Type B pancreatic cell (in vitro differentiated cells): ENCODE measurements around the gene CTAG1A. TPM values are rescaled to one million over a fixed set of nuclear protein-coding genes. Genes with fewer than 3 reads are reported as not detected.
"Not testable (repeated sequence)": the region's sequence is repeated elsewhere in the genome, so short reads cannot be mapped to it uniquely, and the experiment has no call there.

Source experiments
- DNase-seq: peaks from one replicate; pipeline ENCODE4 v3.0.0; 2021; ENCODE audit warnings: mixed read lengths; ENCODE audit not compliant: unreplicated experiment; ENCODE audit errors: extremely low spot score
- H3K27ac Mint-ChIP-seq: 2 replicates; pipeline ENCODE4 v1.8.0; 2021; ENCODE audit warnings: mild to moderate bottlenecking, mixed read lengths
- H3K27me3 Mint-ChIP-seq: 2 replicates; pipeline ENCODE4 v1.8.0; 2021; ENCODE audit warnings: mixed read lengths
- H3K36me3 Mint-ChIP-seq: 2 replicates; pipeline ENCODE4 v1.8.0; 2021; ENCODE audit warnings: mixed read lengths
- H3K4me1 Mint-ChIP-seq: one replicate; pipeline ENCODE4 v1.8.0; 2021; ENCODE audit warnings: mixed read lengths; ENCODE audit not compliant: unreplicated experiment
- H3K4me3 Mint-ChIP-seq: 2 replicates; pipeline ENCODE4 v1.8.0; 2021; ENCODE audit warnings: mild to moderate bottlenecking, mixed read lengths
- H3K9me3 Mint-ChIP-seq: 2 replicates; pipeline ENCODE4 v1.8.0; 2021; ENCODE audit warnings: mixed read lengths
- total RNA-seq: library from RNA; stranded (reverse); gene quantifications from 2 replicates; pipeline ENCODE4 v1.2.1, GENCODE V29; 2021; ENCODE audit warnings: low replicate concordance
- TF ChIP-seq, protein P1 (sequence below): fragments of 200-600 bp; sonication (generic); conservative IDR thresholded peaks from 2 replicates; pipeline ENCODE4 v1.5.0; 2021; ENCODE audit warnings: antibody characterized with exemption, mild to moderate bottlenecking

CTAG1A gene
- total RNA-seq, 1 donor from 2014 or later: not detected

DNA sequence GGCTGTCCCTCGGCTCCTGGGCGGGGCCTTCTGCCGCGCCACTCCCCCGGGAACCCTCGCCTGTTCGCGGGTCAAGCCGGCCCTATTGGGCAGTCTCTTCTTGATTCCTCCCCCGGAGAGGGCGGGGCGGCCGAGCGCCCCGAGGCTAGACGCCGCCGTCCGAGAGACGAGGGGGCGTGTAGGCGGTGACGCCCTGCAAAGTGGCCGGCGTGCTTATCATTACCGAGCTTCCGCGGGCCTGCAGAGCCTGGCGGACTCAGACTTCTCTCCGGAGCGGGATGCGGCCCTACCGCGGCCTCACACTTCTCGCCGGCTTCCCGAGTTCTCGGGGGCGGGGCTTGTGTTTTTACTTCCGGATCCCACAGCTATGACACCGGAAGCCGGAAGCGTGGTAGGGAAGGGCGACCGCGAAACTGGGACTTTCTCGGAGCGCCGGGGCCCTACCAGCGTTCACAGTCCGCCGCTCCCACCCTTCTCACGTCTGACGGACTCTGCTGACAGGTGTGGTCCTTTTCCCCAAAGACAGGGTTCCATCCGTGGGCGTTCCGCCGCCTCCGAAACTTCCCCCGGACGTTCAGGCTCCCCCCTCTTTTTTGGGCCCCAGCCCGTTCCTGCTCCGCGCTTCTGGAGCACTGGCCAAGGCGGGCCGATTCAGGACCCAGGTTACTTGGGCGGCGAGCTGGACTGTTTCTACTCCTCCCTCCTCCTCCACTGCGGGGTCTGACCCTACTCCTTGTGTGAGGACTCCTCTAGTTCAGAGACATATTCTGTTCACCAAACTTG lies 37.5 kb upstream of the CTAG1A start, which contains the start of gene IKBKG:
Gene IKBKG (plus strand): TSS at position 376 of the 783 bp plus-strand sequence. CDS start 4,383 bp downstream, outside the sequence.
- Mint-ChIP-seq H3K4me1 (peaks cover 9% of the 10 kb centered on the region), H3K36me3 (peaks cover 15% of the 10 kb centered on the region), H3K9me3 (no peaks in the 10 kb centered on the region), H3K27ac (peak within 1 kb of the TSS; percentile 94), H3K4me3 (peak within 1 kb of the TSS; percentile 94), H3K27me3 (no peaks in the 10 kb centered on the region)
- peak; percentile 88 for DNase-seq
- TF ChIP-seq, protein P1, sequence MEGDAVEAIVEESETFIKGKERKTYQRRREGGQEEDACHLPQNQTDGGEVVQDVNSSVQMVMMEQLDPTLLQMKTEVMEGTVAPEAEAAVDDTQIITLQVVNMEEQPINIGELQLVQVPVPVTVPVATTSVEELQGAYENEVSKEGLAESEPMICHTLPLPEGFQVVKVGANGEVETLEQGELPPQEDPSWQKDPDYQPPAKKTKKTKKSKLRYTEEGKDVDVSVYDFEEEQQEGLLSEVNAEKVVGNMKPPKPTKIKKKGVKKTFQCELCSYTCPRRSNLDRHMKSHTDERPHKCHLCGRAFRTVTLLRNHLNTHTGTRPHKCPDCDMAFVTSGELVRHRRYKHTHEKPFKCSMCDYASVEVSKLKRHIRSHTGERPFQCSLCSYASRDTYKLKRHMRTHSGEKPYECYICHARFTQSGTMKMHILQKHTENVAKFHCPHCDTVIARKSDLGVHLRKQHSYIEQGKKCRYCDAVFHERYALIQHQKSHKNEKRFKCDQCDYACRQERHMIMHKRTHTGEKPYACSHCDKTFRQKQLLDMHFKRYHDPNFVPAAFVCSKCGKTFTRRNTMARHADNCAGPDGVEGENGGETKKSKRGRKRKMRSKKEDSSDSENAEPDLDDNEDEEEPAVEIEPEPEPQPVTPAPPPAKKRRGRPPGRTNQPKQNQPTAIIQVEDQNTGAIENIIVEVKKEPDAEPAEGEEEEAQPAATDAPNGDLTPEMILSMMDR: no peak

DNA sequence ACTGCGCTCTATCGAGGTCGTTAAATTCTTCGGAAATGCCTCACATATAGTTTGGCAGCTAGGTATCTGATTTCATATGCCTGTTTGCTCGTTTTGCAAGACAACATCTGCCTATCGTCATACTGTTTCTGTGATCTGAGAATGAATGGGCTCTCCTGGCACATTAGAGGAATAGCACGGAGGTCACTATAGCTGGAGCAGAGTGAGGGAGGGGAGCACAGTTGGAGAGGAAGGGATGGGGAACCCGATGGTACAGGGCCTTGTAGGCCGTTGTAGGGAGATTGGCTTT lies 37.0 kb upstream of the CTAG1A start:
- H3K4me1 Mint-ChIP-seq: peaks cover 9% of the 10 kb centered on the region
- peak overlapping the region; percentile 94 for H3K27ac Mint-ChIP-seq
- TF ChIP-seq, protein P1: no peak
- H3K27me3 Mint-ChIP-seq: no peaks in the 10 kb centered on the region
- H3K36me3 Mint-ChIP-seq: peaks cover 15% of the 10 kb centered on the region
- H3K9me3 Mint-ChIP-seq: no peaks in the 10 kb centered on the region
- no peak for DNase-seq
- peak overlapping the region; percentile 94 for H3K4me3 Mint-ChIP-seq

DNA sequence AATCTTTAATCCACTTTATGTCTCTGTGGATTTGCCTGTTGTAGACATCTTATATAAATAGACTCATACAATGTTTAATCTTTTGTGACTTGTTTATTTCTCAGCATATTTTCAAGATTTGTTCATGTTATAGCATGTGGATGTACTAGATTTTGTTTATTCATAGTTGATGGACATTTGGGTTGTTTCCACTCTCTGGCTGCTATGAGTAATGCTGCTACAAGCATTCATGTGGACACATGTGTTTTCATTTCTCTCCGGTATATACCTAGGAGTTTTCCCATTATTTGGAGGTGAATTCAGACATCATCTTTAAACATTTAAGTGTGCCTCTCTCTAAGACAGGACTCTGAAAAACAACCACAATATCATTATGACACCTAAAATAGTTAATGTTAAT lies 35.2 kb upstream of the CTAG1A start:
- H3K9me3 Mint-ChIP-seq: no peaks in the 10 kb centered on the region
- no peaks in the 10 kb centered on the region for H3K27me3 Mint-ChIP-seq
- TF ChIP-seq, protein P1: no peak
- peak overlapping the region; percentile 42 for H3K27ac Mint-ChIP-seq
- peaks cover 15% of the 10 kb centered on the region for H3K36me3 Mint-ChIP-seq
- H3K4me1 Mint-ChIP-seq: peaks cover 9% of the 10 kb centered on the region
- no peak for DNase-seq
- peak overlapping the region; percentile 52 for H3K4me3 Mint-ChIP-seq

DNA sequence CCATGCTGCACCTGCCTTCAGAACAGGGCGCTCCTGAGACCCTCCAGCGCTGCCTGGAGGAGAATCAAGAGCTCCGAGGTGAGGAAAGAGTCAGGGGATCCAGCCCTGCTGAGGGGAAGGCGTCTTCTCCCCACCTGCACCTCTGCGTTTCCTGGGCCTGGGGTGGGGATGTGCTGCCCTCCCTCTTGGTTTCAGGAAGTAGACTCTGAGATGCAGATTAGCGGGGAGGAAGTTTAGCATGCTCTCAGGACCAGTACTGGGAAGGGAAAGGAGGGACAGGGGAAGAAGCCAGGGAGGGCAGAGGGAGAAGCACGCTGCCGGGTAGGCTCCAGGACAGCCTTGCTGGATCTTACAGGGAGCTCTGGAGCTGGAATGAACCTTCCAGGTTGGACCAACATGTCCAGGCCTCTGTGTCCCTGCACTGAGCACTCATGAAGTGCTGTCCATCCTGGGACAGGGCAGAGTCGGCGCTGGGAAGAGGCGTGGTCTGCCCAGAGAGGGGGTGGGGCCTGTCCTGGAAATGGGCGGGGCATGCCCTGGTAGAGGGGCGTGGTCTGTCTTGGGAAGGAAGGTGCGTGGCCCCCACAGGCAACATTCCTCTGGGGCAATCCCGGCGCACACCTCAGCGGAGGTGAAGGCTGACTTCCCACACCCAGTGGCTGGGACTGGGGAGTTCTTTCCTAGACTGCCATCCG lies 32.7 kb upstream of the CTAG1A start:
- H3K9me3 Mint-ChIP-seq, H3K27me3 Mint-ChIP-seq, H3K4me3 Mint-ChIP-seq, H3K27ac Mint-ChIP-seq, H3K4me1 Mint-ChIP-seq, DNase-seq: not testable (repeated sequence)
- peaks cover 15% of the 10 kb centered on the region for H3K36me3 Mint-ChIP-seq

DNA sequence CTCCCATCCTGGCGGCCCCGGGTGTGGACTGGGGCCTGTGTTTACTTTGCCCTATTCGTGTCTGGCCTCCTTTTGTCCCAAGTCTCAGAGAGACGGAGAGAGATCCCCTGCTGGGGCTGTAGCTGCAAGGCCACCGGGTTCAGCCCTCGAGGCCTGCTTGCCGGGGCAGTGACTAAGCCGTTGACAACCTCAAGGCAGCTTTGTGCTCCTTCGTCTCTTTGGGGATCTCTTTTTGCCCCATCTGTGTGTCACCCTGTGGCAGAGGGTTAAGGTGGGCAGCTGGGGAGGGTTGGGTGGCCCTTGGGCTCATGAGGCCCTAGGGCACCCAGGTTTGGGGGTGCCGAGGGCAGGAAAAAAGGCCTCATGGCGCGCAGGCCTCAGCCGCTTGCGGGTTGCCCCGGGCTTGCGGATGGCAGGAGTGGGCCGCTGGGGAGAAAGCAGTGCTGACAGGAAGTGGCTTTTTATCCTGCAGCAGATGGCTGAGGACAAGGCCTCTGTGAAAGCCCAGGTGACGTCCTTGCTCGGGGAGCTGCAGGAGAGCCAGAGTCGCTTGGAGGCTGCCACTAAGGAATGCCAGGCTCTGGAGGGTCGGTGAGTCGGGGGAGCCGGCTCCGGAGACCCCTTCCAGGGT lies 26.8 kb upstream of the CTAG1A start:
- H3K27ac Mint-ChIP-seq, H3K27me3 Mint-ChIP-seq, H3K4me1 Mint-ChIP-seq, DNase-seq, H3K36me3 Mint-ChIP-seq, H3K9me3 Mint-ChIP-seq, H3K4me3 Mint-ChIP-seq: not testable (repeated sequence)

DNA sequence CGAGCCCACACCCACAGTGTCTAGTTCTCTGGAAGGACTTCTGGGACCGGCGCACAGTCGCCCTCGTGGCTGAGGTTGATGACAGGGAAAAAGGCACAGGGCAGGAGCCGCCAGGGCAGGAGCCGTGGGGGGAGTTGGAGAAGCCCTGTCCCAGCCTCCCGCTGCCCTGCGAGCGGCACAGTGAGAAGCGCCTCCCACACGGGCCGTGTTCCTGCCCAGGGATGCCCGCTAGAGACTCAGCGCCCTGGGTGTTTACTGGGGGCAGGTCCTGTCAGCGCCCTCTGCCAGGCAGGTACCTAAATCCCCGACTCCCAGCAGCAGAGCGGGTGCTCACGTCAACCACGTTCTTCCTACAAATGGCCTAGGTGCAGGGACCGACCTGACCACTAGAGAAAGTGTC lies 26.0 kb upstream of the CTAG1A start:
- DNase-seq, H3K27ac Mint-ChIP-seq, H3K4me1 Mint-ChIP-seq, H3K9me3 Mint-ChIP-seq, H3K27me3 Mint-ChIP-seq, H3K36me3 Mint-ChIP-seq, H3K4me3 Mint-ChIP-seq: not testable (repeated sequence)

DNA sequence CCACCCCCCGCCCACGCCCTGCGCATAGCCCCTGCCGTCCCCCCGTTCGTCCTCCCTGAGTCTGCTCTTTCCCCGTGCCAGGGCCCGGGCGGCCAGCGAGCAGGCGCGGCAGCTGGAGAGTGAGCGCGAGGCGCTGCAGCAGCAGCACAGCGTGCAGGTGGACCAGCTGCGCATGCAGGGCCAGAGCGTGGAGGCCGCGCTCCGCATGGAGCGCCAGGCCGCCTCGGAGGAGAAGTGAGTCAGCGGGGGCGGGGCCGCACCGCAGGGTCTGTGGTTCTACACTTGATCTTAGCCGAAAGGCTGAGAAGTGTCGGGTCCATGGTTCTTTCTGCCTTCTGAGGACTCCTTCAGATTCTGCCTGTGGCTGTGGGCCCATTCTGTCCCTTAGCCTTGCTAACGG lies 24.6 kb upstream of the CTAG1A start:
- H3K27ac Mint-ChIP-seq, H3K4me3 Mint-ChIP-seq, DNase-seq, H3K9me3 Mint-ChIP-seq, H3K4me1 Mint-ChIP-seq, H3K27me3 Mint-ChIP-seq, H3K36me3 Mint-ChIP-seq: not testable (repeated sequence)

DNA sequence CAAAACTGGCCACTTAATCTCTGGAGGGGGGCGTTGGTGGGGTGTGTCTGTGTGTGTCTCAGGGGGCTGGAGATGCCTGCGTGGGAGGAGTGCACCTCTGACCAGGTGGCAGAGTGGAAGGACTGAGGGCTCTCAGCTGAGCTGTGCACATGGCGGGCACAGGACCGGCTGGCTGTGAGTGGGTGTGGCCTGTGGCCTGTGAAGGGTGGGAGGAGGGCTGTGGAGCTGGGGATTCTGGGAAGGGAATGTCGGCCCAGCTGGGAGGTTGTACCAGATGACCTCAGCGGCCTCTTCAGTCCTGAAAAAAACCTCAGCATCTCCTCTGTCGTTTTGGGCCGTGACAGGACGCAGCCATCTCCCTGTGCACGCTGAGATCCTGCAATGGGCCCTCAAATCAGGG lies 22.6 kb upstream of the CTAG1A start:
- not testable (repeated sequence) for H3K4me1 Mint-ChIP-seq, H3K4me3 Mint-ChIP-seq, H3K36me3 Mint-ChIP-seq, H3K27ac Mint-ChIP-seq, H3K9me3 Mint-ChIP-seq, DNase-seq, H3K27me3 Mint-ChIP-seq

DNA sequence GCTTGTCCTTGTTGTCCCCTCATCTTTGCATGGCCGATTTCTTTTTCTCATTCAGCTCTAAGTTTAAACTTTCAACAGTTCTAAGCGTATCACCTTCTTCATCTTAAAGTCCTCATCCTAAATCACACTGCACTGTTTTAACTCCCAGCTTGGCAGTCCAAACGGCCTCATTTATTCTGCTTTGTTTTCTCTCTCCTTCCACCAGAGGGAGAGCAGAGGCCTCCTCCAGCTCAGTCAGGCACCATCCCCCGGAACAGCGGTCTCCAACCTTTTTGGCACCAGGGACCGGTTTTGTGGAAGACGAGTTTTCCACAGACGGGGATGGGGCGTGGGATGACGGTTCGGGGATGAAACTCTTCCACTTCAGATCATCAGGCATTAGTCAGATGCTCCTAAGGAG lies 14.6 kb upstream of the CTAG1A start:
- not testable (repeated sequence) for H3K4me1 Mint-ChIP-seq, DNase-seq, H3K27ac Mint-ChIP-seq, H3K27me3 Mint-ChIP-seq, H3K9me3 Mint-ChIP-seq, H3K36me3 Mint-ChIP-seq, H3K4me3 Mint-ChIP-seq

DNA sequence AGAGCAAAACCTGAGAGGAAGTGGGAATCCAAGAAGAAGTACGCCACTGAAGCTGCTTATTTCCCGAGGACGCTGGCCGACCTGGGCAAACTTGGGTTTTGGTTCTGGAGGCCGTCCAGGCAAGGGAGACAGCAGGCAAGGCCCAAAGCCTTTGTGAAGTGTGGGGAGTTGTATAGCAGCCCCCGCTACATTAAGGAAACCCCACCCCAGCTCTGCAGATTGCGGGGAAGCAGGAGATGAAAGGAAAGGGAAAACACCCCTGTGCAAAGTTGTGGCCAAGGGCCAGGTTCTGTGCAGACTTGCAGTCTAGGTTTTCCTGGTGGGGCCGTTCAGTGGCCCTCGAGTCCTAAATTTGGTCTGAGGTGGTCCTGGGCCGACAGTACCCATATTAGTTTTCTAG lies 11.9 kb upstream of the CTAG1A start:
- not testable (repeated sequence) for H3K4me3 Mint-ChIP-seq, H3K36me3 Mint-ChIP-seq, H3K4me1 Mint-ChIP-seq, H3K27me3 Mint-ChIP-seq, DNase-seq, H3K9me3 Mint-ChIP-seq, H3K27ac Mint-ChIP-seq

DNA sequence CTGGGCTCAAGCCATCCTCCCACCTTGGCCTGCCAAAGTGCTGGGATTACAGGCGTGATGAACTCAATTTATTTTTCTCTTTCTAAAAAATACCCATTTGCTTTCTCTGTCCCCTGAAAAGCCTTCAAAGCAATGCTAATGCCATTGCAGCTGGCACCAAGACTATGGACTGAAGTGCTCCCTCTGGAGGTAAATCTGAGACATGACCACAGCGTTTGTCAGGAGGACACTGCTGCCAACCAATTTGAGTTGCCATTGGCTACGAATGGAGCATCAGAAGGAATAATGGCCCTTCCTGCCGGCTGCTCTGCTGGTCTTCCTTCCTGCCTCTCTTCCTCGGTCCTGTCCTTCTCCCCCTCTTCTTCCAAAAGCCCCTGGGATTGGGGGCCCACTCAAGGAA lies 9.9 kb upstream of the CTAG1A start:
- not testable (repeated sequence) for H3K27ac Mint-ChIP-seq, H3K4me1 Mint-ChIP-seq, H3K4me3 Mint-ChIP-seq, H3K36me3 Mint-ChIP-seq, H3K27me3 Mint-ChIP-seq, H3K9me3 Mint-ChIP-seq, DNase-seq
